Measurements from ENCODE around the gene SSBP3. TPM values are rescaled to one million over a fixed set of nuclear protein-coding genes. Genes with fewer than 3 reads are reported as not detected.
A peak's percentile ranks its signal among the peaks of the same experiment; 100 is the strongest.

The SSBP3 gene
- total and polyA plus RNA-seq, 2 of the 13 experiments (the other 11 are each of a cell fraction or from before 2014, with no cell fraction given): 8.5 to 17.6 TPM

DNA sequence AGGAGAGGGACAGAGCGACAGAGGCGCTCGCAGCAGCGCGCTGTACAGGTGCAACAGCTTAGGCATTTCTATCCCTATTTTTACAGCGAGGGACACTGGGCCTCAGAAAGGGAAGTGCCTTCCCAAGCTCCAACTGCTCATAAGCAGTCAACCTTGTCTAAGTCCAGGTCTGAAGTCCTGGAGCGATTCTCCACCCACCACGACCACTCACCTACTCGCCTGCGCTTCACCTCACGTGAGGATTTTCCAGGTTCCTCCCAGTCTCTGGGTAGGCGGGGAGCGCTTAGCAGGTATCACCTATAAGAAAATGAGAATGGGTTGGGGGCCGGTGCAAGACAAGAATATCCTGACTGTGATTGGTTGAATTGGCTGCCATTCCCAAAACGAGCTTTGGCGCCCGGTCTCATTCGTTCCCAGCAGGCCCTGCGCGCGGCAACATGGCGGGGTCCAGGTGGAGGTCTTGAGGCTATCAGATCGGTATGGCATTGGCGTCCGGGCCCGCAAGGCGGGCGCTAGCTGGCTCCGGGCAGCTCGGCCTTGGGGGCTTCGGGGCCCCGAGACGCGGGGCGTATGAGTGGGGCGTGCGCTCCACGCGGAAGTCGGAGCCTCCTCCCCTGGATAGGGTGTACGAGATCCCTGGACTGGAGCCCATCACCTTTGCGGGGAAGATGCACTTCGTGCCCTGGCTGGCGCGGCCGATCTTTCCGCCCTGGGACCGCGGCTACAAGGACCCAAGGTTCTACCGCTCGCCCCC, 206.3 kb downstream of the SSBP3 start, which contains the start of the genes CYB5RL and MRPL37 (continued):
- TF ChIP-seq HIC2 (CRISPR knock-in tag; IDR thresholded peaks at IDR 0.05; ENCODE audit: low read depth): no peak
- TF ChIP-seq, protein P1, sequence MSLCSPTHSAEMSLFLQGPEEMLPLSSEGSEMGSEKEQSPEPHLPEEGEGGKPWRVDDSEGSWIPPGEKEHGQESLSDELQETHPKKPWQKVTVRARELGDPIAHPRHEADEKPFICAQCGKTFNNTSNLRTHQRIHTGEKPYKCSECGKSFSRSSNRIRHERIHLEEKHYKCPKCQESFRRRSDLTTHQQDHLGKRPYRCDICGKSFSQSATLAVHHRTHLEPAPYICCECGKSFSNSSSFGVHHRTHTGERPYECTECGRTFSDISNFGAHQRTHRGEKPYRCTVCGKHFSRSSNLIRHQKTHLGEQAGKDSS (CRISPR knock-in tag; IDR thresholded peaks at IDR 0.05; ENCODE audit: borderline replicate concordance, low read depth): peak; percentile 39; the same call in 1 of the 2 replicates
- peak; percentile 52; the same call in 1 of the 2 replicates for TF ChIP-seq FOXJ3 (CRISPR knock-in tag; IDR thresholded peaks at IDR 0.05; ENCODE audit: borderline replicate concordance)
- peak; percentile 4; the same call in 1 of the 2 replicates for TF ChIP-seq PAX8 (CRISPR knock-in tag; IDR thresholded peaks at IDR 0.05; ENCODE audit: borderline replicate concordance)
- no peak for TF ChIP-seq ZNF180 (CRISPR knock-in tag; IDR thresholded peaks at IDR 0.05; ENCODE audit: borderline replicate concordance, low read depth)
- peak; percentile 80 for TF ChIP-seq SAP130 (CRISPR knock-in tag; IDR thresholded peaks at IDR 0.05; ENCODE audit: low read depth)
- peak; percentile 84 for TF ChIP-seq PHF20 (CRISPR knock-in tag; IDR thresholded peaks at IDR 0.05)
- TF ChIP-seq ZNF253 (CRISPR knock-in tag; IDR thresholded peaks at IDR 0.05; ENCODE audit: borderline replicate concordance): no peak
- TF ChIP-seq, protein P2, sequence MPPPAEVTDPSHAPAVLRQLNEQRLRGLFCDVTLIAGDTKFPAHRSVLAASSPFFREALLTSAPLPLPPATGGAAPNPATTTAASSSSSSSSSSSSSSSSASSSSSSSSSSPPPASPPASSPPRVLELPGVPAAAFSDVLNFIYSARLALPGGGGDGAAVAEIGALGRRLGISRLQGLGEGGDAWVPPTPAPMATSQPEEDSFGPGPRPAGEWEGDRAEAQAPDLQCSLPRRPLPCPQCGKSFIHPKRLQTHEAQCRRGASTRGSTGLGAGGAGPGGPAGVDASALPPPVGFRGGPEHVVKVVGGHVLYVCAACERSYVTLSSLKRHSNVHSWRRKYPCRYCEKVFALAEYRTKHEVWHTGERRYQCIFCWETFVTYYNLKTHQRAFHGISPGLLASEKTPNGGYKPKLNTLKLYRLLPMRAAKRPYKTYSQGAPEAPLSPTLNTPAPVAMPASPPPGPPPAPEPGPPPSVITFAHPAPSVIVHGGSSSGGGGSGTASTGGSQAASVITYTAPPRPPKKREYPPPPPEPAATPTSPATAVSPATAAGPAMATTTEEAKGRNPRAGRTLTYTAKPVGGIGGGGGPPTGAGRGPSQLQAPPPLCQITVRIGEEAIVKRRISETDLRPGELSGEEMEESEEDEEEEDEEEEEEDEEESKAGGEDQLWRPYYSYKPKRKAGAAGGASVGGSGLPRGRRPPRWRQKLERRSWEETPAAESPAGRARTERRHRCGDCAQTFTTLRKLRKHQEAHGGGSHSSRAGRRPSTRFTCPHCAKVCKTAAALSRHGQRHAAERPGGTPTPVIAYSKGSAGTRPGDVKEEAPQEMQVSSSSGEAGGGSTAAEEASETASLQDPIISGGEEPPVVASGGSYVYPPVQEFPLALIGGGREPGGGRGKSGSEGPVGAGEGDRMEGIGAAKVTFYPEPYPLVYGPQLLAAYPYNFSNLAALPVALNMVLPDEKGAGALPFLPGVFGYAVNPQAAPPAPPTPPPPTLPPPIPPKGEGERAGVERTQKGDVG (CRISPR knock-in tag; IDR thresholded peaks at IDR 0.05; ENCODE audit: borderline replicate concordance): no peak
- TF ChIP-seq NRL (CRISPR knock-in tag; IDR thresholded peaks at IDR 0.05; ENCODE audit: borderline replicate concordance): peak; percentile 77; the same call in 1 of the 2 replicates
- TF ChIP-seq CREM (IDR thresholded peaks at IDR 0.05): peak; percentile 71; the same call in 1 of the 2 replicates
- no peak for TF ChIP-seq CREM (CRISPR knock-in tag; IDR thresholded peaks at IDR 0.05)
- peak; percentile 55; the same call in 1 of the 2 replicates for TF ChIP-seq ZNF766 (CRISPR knock-in tag; IDR thresholded peaks at IDR 0.05; ENCODE audit: borderline replicate concordance)
- TF ChIP-seq TBX3 (IDR thresholded peaks at IDR 0.05; ENCODE audit: borderline replicate concordance): no peak
- no peak for TF ChIP-seq ZNF160 (CRISPR knock-in tag; IDR thresholded peaks at IDR 0.05)
- TF ChIP-seq, protein P3, sequence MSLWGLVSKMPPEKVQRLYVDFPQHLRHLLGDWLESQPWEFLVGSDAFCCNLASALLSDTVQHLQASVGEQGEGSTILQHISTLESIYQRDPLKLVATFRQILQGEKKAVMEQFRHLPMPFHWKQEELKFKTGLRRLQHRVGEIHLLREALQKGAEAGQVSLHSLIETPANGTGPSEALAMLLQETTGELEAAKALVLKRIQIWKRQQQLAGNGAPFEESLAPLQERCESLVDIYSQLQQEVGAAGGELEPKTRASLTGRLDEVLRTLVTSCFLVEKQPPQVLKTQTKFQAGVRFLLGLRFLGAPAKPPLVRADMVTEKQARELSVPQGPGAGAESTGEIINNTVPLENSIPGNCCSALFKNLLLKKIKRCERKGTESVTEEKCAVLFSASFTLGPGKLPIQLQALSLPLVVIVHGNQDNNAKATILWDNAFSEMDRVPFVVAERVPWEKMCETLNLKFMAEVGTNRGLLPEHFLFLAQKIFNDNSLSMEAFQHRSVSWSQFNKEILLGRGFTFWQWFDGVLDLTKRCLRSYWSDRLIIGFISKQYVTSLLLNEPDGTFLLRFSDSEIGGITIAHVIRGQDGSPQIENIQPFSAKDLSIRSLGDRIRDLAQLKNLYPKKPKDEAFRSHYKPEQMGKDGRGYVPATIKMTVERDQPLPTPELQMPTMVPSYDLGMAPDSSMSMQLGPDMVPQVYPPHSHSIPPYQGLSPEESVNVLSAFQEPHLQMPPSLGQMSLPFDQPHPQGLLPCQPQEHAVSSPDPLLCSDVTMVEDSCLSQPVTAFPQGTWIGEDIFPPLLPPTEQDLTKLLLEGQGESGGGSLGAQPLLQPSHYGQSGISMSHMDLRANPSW (CRISPR knock-in tag; IDR thresholded peaks at IDR 0.05; ENCODE audit: borderline replicate concordance): no peak
- TF ChIP-seq SNAPC5 (CRISPR knock-in tag; IDR thresholded peaks at IDR 0.05; ENCODE audit: borderline replicate concordance): no peak
- no peak for TF ChIP-seq KLF16 (CRISPR knock-in tag; IDR thresholded peaks at IDR 0.05)
